ENCODE results near the gene CFAP141. TPM values are rescaled to one million over a fixed set of nuclear protein-coding genes. Genes with fewer than 3 reads are reported as not detected.
A peak's percentile ranks its signal among the peaks of the same experiment; 100 is the strongest.
"Not testable (repeated sequence)": the region's sequence is repeated elsewhere in the genome, so short reads cannot be mapped to it uniquely, and the experiment has no call there.

Gene CFAP141
- not detected in 2 replicates for total RNA-seq (2014; rRNA removed; shearing (Covaris generic))

DNA sequence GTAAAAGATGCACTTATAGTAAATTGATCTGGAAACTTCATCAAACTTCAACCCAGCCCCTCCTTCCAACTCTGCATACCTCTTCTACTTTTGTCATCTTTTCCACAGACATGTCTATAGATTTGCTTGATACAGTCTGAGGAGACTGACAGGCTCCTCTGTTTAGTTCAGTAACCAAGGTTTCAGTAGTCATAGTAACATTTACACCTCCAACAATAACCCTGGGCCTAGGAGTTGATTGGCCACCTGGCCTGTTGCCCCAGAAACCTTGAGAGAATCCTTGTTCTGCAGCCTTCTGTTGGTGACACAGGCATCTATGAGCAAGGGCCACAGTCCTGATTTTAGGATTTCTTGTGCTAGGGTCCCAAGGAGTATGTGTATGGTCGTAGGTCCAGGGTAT lies at the start of gene CFAP141:
Gene CFAP141, minus strand, starts transcription at position 138 of the 400 bp plus-strand sequence. Its CDS starts 26 bp downstream, at position 112.
- peak; percentile 20 for DNase-seq (ENCODE audit: low read depth)

DNA sequence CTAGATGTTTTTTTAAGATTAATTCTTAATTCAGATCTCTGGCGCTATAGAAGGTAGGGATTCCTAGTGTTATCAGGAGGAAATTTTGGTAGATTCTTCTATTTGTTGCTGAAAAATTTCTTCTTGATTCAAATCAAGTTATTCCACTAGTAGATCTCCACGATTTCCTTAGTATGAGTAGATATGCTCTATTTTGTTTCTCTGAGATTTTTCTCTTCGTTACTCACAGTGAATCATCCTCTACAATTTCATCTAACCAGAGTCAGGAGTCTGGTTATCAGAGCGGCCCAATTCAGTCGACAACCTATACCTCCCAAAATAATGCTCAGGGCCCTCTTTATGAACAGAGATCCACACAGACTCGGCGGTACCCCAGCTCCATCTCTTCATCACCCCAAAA lies 47.5 kb upstream of the CFAP141 start:
- no peak for DNase-seq (ENCODE audit: low read depth)

DNA sequence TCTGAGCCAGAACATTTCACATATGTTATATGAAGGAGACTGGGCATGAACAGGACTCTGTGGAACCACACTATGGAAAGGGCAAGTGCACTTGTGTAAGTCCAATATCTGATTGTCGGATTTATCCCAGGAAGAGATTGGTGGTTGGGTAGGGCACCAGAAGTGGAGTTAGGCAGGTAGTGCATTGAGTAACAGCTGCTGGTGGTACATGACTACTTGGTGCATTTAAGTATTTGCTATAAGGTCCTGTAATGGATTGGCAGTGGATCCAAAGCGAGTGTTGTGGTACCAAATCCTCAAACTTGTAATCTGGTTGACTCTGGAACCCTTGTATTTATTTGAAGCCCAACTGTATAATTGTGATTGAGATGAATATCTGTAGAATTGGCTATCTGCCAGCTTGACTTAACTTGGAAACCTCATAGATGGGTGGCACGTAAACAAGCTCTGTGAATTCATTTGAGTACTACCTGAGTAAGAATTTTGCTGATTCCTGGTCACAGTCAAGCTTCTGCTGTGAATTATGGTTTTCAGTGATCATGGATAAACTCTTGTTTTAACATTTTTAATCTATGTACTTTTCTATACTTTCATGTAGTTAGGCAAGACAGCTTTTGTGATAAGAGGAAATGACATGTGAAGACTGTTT lies 35.7 kb upstream of the CFAP141 start:
- no peak for DNase-seq (ENCODE audit: low read depth)

DNA sequence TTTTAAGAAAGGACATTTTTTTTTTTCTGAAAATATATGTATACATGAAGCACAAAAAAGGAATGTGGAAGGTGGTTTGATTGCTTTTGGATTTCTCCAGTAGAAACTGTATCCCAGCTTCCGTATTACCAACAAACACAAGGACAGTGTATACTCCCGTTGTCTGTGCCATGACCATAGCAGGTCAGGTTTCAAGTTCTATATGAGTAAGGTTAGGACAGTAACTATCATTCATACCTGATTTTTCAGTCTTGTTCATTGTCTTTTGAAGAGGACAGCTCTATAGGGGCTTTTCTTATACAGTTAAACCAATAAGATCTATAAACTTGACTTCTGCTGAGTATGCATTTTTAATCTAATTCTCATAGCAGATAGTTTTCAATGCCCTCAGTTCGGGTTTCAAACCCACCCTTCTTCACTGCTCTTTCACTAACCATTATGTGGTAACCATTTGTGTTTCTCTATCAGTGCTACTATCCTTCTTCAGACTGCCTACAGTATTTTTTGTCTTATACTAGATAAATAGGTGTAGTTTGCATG lies 34.2 kb upstream of the CFAP141 start:
- no peak for DNase-seq (ENCODE audit: low read depth)

DNA sequence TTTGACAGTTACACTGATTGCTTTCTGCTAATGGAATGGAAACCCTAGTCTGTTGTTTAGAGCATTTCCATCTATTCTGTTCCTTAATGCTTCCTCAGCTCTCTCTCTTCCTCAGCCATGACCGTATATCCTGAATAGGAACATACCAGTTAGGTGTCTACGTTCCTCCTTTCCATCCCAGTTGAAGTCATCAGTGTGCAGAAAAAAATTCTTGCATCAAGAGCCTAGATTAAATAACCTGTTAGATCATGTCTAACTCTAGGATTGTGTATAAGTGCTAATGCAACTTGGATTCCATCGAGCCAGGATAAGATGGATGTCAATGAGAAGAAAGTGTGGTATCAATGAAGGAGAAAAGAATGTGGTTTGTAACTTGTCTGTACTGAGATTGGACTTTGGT lies 33.4 kb upstream of the CFAP141 start:
- no peak for DNase-seq (ENCODE audit: low read depth)

DNA sequence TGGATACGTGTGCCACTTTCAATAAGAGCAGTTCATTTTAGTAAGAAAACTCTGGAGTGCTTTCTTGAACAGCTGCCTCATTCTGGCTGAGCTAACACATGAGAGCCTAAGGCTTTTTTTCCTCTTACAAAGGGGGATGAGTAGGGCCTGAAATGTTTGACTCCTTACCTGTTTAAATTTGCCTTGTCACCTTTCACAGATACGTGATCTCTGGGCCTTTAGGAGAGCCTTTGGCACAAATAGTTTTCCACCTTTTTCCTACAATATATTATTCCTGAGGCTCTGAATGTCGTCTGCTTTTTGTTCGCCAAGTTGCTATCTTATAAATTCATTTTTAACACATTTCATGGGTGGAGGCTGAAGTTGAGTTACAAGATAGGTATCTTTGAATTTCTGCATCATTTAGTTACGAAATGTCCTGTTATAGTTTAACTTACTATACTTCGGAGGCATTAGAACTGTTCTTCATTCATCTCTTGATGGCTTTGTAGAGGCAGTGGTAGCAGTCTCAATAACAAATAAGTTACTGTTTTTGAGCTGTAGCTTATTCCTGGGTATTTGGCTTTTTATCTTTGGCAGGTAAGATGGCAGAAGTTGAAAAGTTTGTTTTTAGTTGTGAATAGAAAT lies 31.9 kb upstream of the CFAP141 start:
- DNase-seq (ENCODE audit: low read depth), result no peak

DNA sequence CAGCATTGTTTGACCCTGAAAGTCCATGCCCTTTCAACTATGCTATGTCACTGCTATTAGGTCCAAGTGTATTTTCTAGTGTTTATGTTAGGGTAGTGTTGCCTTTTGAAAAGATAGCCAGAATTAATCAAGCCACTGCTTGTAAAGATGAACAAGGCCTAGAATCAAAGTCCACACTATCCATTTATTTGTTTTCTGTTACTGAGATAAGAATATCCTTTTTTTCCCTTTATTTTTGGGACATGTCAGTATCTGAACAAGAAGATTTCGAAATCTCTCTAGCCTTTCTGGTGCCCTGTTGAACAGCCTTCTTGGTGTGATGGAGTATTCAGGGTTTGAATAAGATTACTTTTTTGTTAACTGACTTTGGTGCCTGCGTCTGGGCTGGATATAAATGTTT lies 31.3 kb upstream of the CFAP141 start:
- no peak for DNase-seq (ENCODE audit: low read depth)

DNA sequence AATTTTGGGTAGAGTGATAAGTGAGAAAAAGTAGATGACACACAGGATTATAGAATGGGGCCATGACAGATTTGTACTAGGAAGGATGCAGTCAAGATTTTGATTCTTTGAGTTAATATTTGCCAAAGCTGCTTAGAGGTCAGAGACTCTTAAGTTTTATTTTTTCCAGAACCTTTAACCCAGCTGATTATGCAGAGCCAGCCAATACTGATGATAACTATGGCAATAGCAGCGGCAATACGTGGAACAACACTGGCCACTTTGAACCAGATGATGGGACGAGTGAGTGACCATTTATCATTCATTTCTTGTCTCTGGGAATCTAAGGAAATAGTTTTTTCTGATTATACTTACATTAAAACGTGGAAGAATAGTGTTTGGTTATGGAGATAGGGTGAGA lies 30.7 kb upstream of the CFAP141 start:
- no peak for DNase-seq (ENCODE audit: low read depth)

DNA sequence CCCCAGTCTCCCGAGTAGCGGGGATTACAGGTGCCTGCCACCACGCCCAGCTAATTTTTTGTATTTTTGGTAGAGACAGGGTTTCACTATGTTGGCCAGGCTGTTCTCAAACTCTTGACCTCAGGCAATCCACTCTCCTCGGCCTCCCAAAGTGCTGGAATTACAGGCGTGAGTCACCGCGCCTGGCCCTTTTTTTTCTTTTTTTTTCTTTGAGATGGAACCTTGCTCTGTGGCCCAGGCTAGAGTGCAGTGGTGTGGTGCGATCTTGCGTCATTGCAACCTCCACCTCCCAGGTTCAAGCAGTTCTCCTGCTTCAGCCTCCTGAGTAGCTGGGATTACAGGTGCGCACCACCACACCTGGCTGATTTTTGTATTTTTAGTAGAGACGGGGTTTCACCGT lies 27.0 kb upstream of the CFAP141 start:
- not testable (repeated sequence) for DNase-seq (ENCODE audit: low read depth)

DNA sequence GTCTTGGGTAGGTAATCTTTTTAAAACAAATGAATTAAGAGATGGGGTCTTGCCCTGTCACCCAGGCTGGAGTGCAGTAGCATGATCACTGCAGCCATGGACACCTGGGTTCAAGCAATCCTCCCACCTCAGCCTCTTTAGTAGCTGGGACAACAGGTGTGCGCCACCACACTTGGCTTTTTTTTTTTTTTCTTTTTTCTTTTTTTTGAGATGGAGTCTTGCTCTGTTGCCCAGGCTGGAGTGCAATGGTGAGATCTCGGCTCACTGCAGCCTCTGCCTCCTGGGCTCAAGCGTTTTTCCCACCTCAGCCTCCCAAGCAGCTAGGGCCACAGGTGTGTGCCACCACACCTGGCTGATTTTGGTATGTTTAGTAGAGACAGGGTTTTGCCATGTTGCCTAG lies 25.0 kb upstream of the CFAP141 start:
- not testable (repeated sequence) for DNase-seq (ENCODE audit: low read depth)

DNA sequence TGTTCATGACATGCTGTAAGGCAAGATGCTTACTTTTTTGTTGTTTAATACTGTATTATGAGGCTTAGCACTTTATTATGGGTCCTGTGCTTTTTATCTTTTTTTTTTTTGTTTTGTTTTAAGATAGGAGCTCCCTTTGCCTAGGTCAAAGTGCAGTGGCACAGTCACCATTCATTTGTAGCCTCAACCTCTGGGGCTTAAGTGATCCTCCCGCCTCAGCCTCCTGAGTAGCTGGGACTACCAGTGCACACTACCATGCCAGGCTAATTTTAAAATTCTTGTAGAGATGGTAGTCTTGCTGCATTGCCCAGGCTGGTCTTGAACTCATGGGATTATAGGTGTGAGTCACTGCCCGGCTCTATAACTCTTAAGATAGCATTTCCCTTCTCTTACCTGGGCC lies 19.2 kb upstream of the CFAP141 start:
- DNase-seq (ENCODE audit: low read depth), result no peak

DNA sequence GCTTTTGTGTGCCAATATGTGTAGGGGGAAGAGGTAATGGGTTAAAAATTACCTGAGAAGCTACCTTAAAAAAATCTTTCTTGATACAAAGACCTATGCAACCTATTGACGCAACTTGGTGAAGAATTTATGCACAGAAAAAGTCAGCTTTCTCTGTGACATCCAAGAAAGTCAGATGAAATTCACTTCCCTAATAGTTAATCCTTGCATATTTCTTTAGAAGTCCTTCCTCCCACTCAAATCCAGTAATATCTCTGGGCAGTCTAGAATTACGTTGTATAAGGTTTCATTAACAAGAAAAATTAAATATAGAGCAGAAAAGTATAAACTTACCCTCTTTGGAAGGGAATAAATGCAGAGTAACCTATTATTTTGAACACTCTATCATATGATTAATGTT lies 17.5 kb upstream of the CFAP141 start:
- no peak for DNase-seq (ENCODE audit: low read depth)

DNA sequence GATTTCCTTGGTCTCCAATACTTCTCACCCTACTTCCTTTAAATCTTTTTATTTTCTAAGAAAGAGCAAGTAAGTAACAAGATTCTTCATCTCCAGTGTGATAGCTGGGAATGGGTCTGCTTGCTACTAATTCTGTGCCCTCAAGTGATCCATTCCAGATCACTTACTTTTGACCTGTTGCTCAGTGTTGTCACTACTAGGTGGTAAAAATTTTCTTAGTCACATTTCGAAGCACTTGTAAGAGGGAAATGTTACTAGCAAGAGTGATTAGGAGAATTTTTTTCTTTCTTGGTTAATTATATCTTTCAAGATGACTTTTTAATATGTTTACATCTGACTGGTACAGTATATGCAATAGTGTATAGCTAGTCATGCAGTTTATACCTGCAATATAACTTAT lies 16.8 kb upstream of the CFAP141 start:
- DNase-seq (ENCODE audit: low read depth), result no peak

DNA sequence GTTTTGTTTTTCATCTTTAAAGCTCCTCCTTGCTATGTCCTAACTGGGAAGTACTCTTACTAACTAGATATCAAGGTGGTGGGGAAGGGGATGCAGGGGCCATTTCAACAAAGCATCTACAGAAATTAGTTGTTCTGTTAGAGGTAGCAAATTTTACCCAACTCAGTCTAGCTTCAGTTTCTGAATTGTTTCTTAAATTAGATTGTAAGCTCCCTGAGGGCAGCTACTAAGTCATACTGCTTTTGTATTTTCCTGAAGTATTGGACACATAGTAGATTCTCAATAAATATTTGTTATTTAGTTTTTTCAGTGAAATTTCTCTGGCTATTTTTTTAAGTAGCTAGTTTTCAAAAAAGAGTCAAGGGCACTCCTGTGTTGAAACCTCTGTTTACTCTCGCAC lies 16.4 kb upstream of the CFAP141 start:
- no peak for DNase-seq (ENCODE audit: low read depth)

DNA sequence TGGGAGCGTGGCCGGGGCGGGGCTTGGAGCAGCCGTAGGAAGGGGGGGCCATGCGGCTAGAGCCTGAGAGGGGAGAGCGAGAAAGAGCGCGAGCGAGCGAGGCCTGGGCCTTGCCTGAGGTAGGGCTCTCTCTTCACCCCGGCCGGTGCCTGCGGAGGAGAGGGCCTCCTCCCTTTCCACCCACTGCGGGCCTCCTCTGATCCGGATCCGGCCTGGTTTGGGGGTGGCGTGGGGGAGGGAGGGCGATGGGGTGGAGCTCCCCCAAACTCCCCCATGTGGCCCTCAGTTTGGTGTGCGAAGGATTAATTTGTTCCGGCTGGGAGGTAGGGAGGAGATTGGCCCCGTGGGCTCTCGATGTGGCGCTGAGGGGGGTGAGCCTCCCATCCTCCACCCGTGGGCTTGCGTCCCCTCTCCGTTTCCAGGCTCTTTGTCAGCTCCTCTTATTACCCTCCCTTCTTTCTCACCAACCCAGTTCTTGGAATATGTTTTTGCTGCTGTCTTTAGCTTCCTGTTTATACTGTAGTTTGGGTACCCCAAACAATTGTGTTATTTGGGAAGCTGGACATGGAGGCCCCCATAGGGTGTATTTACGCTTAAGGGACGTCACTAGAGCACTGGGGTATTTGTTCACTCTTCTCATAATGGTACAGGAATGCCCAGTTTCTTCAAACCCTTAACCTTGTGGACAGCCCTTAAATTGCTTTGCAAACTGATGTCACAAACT lies 15.3 kb upstream of the CFAP141 start:
- peak; percentile 54 for DNase-seq (ENCODE audit: low read depth)

DNA sequence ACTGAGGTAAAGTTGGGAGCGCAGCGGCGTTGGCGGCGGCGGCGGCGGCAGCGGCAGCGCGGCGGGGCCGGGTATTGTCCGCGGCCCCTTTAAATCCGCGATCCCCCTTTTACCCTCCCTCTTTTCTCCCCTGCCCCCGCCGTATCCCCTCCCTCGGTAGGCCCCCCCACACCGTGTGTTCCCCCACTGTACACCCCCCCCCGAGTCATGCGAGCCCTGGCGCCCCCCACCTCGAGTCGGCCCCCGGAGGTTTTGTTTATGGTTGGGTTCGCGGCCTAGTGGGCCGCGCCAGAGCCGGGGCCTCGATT lies 14.8 kb upstream of the CFAP141 start:
- DNase-seq (ENCODE audit: low read depth), result no peak

DNA sequence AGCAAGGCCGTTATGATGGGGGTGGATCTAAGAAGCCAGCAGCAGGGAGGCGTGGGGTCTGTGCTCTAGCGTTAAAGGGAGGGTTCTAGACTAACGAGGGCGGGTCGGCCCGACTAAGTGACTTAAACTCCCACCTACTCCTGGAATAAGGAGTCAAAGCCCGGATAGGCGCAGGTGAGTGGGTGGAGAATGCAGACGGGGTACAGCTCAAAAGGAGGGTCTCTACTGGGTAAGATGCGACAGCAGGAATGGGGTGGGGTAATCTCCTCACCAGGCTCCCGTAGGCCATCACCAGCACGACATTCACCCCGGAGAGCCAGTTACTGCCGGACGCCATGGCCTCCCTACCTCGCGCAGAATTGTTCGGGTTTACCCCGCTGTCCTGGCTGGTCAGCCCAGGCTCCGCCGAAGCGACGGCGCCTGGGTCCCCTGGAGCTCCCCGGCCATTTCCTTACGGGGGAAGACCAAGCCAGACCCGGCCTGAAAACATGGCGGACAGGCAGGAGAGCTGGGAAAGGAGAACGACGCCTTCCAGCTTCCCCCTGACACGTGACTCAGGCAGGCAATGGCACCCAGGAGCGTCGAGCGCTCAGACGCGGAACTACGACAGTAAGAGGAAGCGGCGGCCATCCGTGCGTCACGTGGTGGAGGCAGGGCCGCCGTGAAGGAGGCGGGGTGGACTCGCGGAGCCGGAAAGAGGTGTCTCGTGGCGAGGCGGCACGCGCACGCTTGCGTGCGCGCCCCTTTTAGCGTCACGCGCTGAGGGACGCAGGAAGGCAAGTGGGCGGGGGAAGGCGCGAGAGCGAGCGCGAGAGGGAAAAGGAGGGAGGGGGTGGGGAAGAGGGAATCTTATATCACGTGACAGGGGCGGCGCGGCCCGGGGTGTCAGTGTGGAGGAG lies 14.2 kb upstream of the CFAP141 start, which contains the start of gene UBAP2L:
Gene UBAP2L, plus strand, starts transcription at position 885 of the 899 bp plus-strand sequence. CDS start 4,169 bp downstream, outside the sequence.
- peak; percentile 100 for DNase-seq (ENCODE audit: low read depth)

DNA sequence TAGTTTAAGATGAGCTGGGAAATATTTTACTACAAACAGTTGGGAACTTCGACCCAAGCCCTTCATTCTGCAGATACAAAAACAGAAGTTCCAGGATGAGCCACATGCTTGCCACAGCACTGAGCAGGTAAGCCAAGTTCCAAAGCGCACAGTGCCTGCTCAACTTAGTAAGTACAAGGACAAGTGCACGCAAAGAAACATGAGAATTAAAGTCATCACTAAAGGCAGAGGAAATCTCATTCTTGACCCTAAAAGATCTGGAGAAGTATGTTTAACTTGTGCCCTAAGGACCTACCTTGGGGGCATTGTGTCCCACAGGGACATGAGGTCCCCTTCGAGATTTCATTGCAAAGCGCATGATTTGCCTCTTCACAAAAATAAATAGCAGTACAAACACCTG lies 13.4 kb upstream of the CFAP141 start:
- DNase-seq (ENCODE audit: low read depth), result peak; percentile 17

DNA sequence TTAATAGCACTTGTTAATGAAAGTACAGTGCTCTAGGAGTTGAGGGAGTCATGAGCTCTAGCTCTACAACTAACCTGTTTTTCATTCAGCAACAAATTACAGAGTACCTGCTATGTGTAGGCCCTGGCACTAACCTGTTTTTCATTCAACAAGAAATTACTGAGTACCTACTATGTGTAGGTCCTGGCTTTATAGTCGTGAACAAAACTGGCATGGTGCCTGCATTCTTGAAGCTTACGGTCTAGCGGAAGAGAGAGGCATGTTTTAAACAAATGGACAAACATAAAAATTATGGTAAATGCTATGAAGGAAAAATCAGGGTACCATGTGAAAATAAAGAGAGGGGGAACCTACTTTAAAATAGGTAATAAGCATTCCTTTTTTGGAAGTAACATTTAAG lies 12.4 kb upstream of the CFAP141 start:
- DNase-seq (ENCODE audit: low read depth), result no peak

DNA sequence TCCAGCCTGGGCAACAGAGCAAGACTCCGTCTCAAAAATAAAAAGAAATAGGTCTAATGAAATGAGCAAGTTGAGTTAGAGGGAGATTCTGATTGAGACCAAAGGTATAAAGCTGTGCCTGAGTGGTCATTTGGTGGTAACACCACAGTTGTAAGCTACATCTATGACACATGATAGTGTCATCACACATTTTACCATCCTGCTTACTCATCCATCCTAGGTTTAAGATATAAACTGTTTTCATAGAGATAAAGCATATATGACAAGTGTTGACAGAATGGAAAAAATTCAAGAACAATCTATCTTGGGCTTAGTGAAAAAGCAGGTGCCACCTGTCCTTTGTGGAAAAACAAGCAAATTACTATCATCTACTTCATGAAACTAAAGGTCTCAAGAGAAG lies 7.1 kb upstream of the CFAP141 start:
- peak; percentile 43 for DNase-seq (ENCODE audit: low read depth)

DNA sequence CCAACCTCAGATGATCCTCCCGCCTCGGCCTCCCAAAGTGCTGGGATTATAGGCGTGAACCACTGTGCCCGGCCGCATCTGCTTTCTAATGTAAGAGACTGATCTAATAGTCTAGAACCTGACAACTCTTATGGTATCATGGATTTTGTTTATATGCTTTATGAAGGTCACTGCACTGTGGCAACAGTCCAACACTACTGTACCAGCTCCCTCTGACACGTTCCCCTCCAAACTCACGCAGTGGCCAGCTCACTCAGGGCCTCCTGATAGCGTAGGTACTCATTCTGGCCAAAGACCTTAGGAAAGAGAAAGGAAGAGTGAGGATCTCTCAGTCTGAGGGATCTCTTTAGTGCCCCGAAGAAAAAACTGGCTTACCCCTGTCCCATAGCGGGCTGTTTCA lies 6.0 kb upstream of the CFAP141 start:
- no peak for DNase-seq (ENCODE audit: low read depth)
